ENCODE measurements around the gene PARD3. TPM values are rescaled to one million over a fixed set of nuclear protein-coding genes. Genes with fewer than 3 reads are reported as not detected.

The PARD3 gene
- total and polyA plus RNA-seq, 2 donors (not counting 3 experiments of a cell fraction or from before 2014, with no cell fraction given), result 7.3 to 24.1 TPM

GRCh38 chr10:34462056-34462455, 353.0 kb downstream of the PARD3 start:
- no peak overlapping the region for H3K9ac ChIP-seq (replicated peaks; ENCODE audit: extremely low read depth, insufficient read depth, low read length)
- H3K4me3 ChIP-seq (replicated peaks in 1 of 3; ENCODE audit: insufficient read depth in 1 of 3, low read depth in 1 of 3, low read length in 3 of 3), result no peak overlapping the region
- H3K9me3 ChIP-seq (replicated peaks; ENCODE audit: control insufficient read depth, insufficient read depth, low read length), result no peaks in the 10 kb centered on the region
- H3K9me1 ChIP-seq (replicated peaks; ENCODE audit: control insufficient read depth, extremely low read depth, insufficient read depth, low read length), result no peaks in the 10 kb centered on the region
- no peak overlapping the region for H3K27ac ChIP-seq (ENCODE audit: insufficient read depth, low read depth, low read length)
- DNase-seq (ENCODE audit: low read depth, low spot score) (no peak), FAIRE-seq (no peak)
- no peaks in the 10 kb centered on the region for H3K4me1 ChIP-seq (ENCODE audit: control insufficient read depth, extremely low read depth, insufficient read depth, low read length)
- no peaks in the 10 kb centered on the region for H3K79me2 ChIP-seq (ENCODE audit: control insufficient read depth, insufficient read depth, low read length)
- no peaks in the 10 kb centered on the region for H4K20me1 ChIP-seq (replicated peaks; ENCODE audit: control insufficient read depth, extremely low read depth, insufficient read depth, low read length)
- TF ChIP-seq FOS (IDR thresholded peaks at IDR 0.05; ENCODE audit: borderline replicate concordance, insufficient read depth, low read length) (no peak), EZH2 (IDR thresholded peaks at IDR 0.05; ENCODE audit: borderline replicate concordance, low read depth, low read length, severe bottlenecking) (no peak), CTCF (IDR thresholded peaks at IDR 0.05; ENCODE audit: extremely low read depth in 1 of 2, insufficient read depth in 1 of 2, low read depth in 1 of 2, low read length in 2 of 2) (no peak), JUN (IDR thresholded peaks at IDR 0.05; ENCODE audit: borderline replicate concordance, insufficient read depth, insufficient read length, low read depth) (no peak), MYC (IDR thresholded peaks at IDR 0.05; ENCODE audit: low read depth, low read length) (no peak), GATA2 (IDR thresholded peaks at IDR 0.05; ENCODE audit: insufficient read depth, insufficient read length, low read depth, low read length) (no peak), POLR2AphosphoS5 (IDR thresholded peaks at IDR 0.05; ENCODE audit: insufficient read depth, low read depth, low read length) (no peak), MAX (IDR thresholded peaks at IDR 0.05; ENCODE audit: insufficient read depth, insufficient read length) (no peak), POLR2A (IDR thresholded peaks at IDR 0.05; ENCODE audit: low read depth, low read length) (no peak)
- H3K27me3 ChIP-seq (ENCODE audit: control insufficient read depth in 2 of 2, insufficient read depth in 2 of 2, low read length in 2 of 2), result no peaks in the 10 kb centered on the region
- no peaks in the 10 kb centered on the region for H3K36me3 ChIP-seq (ENCODE audit: control insufficient read depth in 2 of 2, extremely low read depth in 1 of 2, insufficient read depth in 2 of 2, low read length in 2 of 2)
- dilution Hi-C loops (cut with MboI; ENCODE audit: extremely low pct_ligation_motif_present, low sequenced_read_pairs), result no loop called here
- intact Hi-C loops (cut with micrococcal nuclease), result no loop called here
- ChIA-PET POLR2A (no interaction called here), CTCF (interaction anchor here (1.6 kb wide), 1 partner anchor 21 kb away, joined by 3 read pairs; no protein-coding TSS in a partner anchor)
- H2AFZ ChIP-seq (ENCODE audit: low read depth, low read length), result no peak overlapping the region
- H3K4me2 ChIP-seq (ENCODE audit: insufficient read depth, low read length), result no peak overlapping the region
- BruUV-seq (replicated peaks), result no TSS peak
